Activated CD4-positive, CD25-positive, alpha-beta regulatory T cell treated with anti-CD3 and anti-CD28 coated beads, Interleukin-2, amount 50 U/mL, for 24 hours (primary cell): ENCODE results near the gene MFNG.
A peak's percentile ranks its signal among the peaks of the same experiment; 100 is the strongest.

Experiments
- ATAC-seq, 2 donors: fragments of 150-1000 bp; cut with Tn5 transposase; one replicate each; pipeline ENCODE4 v1.10.0; 2021; ENCODE audit warnings: mild to moderate bottlenecking in 1 of 2, moderate library complexity in 1 of 2

MFNG gene

DNA sequence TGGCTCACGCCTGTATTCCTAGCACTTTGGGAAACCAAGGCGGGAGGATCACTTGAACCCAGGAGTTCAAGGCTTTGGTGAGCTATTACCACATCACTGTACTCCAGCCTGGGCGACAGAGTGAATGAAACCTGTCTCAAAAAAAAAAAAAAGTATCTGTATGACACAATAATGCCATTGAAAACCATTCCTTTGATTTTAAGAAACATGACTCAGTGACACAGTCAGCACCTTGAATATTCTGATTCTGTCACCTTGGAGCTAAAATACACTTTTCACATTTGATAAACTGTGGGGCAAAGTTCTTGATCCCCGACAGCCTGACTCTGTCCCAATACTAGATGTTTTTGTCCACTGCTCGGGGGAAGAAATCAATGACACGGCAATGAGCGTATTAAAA lies 42.2 kb downstream of the MFNG start:
- peak in 1 of 2 donors; percentile 51 for ATAC-seq

DNA sequence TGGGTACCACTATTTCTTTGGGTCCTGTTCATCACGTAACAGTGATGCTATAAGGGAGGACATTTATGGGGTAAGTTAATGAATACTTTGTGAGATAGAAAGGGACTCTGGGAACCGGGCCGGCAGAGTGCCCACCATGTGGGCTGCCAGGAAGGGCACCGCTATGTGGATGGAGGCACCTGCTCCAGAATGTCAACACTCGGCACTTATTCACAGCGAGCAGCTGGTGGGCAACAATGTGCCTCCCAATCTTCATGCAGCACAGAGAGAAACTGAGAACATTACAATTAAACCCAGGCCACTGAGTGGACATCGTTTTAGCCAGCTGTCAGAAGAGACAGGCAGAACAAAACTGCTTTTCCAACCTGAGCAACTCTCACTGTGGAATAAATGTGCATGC lies 43.1 kb downstream of the MFNG start:
- no peak for ATAC-seq

DNA sequence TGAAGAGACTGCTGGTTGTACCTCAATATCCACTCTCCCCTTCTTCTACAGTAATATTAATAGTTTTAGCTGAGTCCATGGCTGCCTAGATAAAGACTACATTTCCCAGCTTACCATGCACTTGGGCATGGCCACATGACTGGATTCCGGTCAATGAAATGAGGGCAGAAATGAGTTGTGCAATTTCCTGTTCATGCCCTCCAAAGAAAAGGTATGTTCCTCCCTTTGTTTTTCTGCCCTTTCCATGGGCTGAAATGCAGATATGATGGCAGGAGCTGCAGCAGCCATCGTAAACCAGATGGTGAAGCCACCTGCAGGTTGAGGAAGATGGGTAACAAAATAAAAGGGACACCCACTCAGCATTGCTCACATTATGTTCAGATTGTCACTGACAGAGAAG lies 43.6 kb downstream of the MFNG start:
- peak in 1 of 2 donors; percentile 43 for ATAC-seq

DNA sequence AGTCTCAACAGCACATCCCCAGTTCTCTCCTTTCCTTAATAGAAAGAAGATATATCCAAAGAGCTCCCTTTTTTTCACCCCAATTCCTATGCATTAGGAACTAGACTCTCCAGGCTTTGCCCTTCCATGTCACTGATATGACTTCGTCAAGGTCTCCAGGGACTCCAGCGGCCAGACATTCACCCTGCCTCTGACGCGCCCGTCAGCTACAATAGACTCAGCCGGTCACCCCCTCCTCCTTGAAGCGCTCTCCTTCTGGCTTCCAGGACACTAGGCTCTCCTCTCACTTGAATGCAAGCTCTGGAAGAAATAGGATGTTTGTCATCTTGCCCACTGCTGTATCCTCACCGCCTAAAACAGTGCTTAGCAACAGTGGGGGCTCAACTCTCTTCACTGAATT lies 44.0 kb downstream of the MFNG start:
- no peak for ATAC-seq

DNA sequence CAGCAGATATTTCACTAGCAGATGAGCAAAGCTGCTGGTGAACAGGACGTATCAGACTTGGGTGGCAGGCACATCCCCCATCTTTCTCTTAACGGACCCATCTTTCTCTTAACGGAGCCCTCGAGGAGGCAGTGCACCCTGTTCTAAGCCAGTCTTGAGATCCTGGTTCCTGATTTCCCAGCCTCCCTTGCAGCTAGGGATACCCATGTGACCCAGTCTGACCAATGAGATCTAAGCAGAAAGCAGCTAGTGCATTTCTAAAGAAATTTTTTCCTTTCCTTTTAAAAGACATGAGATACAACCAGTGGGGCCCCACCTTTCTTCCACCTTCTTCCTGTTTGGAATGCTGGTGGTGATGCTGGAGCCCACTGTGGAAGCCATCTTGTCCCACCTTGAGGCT lies 45.3 kb downstream of the MFNG start:
- no peak for ATAC-seq

DNA sequence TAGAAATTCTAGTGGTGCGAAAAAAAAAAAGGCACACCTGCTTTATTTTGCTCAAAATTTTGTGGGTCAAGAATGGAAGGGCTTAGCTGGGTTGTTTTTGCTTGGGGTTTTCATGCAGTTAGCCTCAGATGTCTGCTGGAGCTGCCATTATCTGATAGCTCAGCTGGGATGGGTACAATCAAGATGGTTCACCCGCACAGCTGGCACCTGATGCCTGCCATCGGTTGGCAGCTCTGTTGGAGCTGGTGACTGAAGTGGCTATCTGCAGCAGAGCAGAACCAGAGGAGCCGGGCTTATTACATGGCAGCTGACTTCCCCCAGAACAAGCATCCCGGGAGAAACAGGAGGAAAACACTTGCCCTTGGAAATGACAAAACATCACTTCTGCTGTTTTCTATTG lies 46.8 kb downstream of the MFNG start:
- no peak for ATAC-seq

DNA sequence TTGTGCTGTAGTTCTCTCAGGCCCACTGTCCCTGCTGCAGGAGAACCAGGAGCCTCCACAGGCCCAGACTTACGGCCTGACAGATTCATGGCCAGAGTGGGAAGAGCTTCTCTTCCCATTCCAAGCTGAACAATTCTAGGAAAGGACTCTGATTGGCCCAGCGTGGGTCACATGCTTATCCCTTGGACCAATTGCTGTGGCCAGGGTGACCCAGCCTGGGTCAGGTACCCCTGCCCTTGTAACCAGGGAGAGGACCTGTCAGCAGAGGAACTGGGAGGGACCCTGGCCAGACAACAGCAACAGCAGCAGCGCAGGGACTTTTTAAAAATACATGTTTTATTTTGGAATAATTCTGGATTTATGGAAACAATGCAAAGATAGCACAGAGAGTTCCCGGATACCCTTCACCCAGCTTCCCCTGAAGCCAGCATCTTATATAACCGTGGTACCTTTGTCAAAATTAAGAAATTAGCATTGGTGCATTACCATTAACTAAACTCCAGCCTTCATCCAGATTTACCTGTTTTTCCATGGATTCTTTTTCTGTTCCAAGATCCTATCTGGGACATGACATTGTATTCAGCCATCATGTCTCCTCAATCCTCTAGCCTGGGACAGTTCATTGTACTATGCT lies 50.1 kb downstream of the MFNG start:
- no peak for ATAC-seq

DNA sequence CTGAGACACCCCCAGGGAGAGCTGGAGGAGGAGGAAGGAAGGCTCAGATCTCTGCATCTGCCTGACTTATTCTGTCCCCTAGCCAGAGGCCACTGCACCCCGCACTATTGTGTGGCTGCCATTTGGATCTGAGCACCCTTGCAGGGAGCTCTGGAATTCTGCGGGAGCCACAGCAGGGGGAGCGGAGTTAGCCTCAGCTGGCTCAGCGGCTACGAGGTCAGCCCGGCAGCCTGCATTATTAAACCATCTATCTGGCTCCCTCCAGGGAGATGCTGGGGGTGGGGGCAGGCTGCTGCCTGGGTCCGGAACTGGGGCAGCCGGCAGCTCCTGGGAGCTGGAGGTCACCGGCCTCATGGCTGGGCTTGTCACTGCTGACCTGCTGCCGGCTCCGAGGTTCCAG lies 52.4 kb downstream of the MFNG start:
- no peak for ATAC-seq

DNA sequence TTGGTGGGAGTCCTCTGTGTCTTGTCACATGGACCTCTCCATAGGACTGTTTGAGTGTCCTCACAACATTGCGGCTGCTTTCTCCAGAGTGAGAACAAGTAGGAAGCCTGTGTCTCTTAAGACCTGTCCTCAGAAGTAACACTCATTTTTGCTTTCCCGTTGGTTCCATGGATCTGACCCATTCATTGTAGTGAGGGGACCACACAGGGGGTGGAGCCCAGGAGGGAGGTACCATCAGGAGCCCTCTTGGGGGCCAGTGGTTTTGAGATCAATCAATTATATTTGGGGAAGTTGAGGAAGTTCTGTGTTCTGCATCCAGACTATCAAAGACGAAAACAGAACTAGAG lies 53.5 kb downstream of the MFNG start:
- no peak for ATAC-seq

DNA sequence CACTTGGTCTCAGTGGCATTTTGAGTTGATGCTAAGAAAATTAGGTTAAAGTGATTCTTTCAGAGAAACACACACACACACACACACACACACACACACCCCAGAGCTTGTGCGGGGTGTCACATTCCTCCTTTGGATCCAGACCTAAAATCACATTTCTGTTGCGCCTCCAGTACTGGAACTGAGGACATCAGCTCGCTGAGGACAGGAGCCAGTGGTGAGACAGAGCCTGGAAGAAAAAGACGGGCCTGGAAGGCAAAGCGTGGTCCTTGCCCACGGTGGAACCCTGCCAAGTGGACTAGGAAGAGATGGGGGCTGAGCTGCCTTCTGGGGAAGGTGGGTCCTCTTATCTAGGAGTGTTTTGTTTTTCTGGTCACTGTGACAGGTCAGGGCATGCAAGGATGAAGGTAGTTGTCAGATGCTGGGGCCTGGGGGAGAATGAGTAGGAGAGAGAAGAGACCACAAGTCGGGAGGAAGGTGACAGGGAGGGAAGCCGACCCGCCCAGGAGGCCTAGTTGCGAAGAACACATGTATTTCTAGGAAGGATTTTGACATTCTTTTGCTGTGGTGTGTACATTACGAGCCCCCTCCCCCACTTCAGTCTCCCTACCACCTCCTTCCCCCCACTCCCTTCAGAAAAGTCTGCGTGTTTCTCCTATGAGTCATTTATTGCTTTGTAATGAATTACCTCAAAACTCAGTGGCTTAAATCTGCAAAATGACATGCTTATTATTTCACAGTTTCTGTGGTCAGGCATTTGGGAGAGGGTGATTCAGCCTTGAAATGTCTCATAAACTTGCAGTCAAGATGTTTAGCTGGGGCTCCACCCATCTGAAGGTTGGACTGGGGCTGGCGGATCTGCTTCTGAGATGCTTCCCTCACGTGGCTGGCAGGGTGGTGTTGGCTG lies 54.1 kb downstream of the MFNG start:
- ATAC-seq = peak; percentile 91 to 93

DNA sequence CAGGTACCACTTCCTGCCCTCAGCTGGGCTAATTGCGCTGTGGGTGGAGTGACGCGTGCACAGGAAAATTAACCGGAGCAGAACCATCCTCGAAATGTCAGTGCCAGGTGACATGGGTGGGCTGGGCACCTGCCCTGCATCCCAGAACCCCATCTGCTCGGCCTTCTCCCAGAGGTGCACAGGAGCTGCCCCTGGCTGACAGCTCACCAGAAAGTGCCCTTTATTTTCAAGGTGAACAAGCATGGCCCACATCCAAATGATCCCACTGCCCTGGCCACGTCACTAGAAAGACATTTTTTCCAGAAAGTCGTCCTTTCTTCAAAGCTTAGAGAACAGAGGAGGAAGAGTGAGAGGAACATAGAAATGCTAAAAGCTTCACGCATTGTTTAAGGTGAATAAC lies 54.8 kb downstream of the MFNG start:
- ATAC-seq = no peak

DNA sequence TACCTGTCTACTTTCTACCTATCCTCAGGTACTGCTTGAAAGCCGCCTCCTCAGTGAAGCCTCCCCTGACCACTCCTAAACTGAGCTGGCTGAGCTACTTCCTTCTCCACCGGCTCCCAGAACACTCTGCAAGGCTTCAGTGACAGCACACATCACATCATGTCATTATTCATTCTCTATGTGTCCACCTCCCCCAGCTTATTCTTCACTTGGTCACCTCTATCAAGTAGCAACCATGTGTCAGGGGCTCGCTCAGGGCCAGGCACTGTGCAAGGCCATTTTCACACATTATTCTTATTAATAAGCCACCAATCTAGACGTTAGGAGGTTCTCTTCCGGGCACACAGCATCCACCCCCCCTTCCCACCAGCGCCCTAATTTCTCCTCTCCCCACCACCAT lies 55.2 kb downstream of the MFNG start:
- ATAC-seq = no peak

DNA sequence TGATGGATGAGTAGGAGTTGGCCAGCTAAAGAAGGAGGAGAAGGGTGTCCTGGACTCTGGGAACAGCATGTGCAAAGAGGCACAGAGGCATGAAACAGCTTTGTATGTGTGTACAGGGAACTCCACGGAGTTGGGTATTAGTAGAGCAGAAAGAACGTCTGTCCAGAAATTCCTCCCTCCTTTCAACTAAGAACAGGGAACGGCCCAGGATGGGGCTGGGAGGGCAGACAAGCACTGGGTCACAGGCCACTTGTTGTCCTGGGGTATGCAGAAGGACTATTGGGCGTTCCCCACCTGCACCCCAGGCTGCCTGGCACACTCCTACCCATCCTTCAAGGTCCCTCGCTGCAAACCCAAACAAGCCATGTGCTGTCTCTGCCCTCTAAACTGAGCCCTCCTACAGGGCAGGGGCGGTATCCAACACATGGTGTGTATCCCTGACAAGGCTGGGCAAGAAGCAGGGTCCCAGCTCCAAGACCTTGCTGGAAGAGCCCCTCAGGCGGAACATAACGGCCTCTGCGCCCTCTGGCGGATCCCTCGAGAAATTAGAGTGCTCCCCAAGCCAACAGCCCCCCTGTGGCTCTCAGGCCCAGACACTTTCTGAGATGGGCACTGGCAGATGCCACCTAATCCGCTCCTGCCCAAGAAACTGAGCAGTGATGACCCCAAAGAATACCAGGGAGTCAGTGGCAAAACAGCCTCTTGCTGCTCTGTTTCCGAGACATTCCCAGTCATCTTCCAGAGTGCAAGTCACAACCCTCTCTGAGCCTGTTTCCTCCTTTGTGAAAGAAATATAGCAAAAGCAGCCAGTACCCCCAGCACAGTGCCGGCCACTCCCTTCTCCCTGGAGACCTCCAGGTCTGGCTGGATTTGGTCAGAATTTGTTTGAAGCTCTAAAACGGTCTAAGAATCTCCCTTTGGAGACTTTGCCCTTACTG lies 57.3 kb downstream of the MFNG start:
- no peak for ATAC-seq

DNA sequence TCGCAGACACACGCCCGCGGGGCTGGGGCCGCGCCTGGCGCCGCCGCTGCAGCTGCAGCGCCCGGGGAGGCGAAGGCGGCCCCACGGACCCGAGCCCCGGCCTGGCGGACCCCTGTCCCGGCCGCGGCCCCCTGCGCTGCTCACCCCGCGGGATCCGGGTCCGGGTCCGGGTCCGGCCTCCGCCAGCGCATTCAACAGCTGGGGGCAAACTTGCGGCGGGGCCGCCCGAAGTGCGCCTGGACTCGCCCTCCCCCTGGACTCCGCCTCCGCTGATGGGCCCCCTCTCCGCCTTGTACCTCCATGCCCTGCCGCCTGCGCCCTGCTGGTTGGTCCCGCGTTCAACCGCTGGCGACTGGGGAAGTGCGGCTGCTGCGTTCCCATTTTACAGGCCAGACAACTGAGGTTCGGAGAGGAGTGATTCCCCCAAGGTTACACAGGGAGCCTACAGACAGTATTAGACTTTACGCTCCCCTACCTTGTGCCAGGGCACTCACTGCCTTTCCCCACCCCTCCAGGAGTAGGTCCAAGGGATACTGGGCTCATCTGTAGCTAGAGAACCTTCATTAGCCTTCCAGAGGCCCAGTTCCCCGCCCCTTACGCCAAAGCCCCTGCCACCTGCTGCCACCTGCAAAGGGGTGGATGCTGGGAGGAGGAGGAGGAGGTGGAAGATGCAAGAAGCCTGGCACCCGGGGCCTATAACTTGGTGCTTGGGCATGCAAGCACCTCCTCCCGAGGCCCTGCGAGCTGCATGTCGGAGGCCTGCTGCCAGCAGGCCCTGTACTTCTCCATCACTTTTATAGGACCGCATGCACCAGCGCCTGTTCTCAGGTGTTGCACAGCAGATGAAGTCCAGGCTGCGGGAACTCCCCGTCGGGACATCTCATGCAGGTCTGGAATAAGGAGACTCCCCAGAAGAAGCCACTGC lies 58.2 kb downstream of the MFNG start:
- ATAC-seq = no peak

DNA sequence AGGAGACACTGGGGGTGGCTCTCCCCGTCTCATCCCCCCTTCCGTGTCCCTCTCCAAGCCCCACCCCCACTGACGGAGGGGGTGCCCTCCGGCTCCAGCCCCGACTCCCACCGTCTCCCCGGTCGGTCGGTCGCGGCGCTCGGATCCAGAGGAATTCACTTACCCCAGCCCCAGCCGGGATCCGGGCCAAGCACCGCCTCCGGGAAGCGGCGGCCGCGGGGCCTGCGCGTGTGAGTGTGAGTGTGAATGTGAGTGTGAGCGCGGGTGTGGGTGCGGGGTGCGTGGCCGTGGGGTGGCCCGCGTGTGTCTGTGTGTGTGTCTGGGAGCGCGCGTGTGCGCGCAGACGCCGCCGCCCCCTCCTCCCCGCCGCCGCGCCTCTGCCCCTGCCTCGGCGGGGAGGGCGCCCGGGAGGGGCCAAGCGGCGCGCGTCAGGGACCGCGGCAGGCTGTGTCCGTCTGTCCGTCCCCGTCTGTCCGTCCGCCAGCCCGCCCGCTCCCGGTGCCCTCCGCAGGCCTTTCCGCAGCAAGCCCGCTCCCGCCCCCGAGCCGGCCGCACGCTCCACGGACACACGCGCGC lies 59.0 kb downstream of the MFNG start, which contains the start of gene ELFN2:
Gene ELFN2, minus strand, starts transcription at position 345 of the 576 bp plus-strand sequence. CDS start 51,945 bp downstream, outside the sequence.
- ATAC-seq = no peak

DNA sequence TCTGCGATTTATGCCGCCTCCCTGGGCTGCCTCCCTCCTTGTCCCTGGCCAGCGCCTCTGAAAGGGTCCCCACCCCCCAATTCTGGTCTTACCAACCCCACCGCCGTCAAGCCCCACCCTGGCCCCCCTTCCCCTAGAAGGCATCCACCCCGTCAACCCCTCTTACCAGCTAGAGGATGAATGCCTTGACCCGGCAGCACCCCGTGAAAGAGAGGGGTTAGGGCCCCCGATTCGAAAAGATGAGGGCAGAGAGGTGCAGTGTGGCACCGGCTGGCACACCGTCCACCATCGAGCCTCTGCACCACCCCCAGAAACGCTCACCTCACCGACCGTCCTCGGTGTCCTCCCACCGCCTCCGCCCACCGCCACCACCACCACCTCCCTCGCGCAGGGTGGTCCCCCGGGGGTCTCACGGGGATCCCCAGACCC lies 59.5 kb downstream of the MFNG start:
- ATAC-seq = no peak

DNA sequence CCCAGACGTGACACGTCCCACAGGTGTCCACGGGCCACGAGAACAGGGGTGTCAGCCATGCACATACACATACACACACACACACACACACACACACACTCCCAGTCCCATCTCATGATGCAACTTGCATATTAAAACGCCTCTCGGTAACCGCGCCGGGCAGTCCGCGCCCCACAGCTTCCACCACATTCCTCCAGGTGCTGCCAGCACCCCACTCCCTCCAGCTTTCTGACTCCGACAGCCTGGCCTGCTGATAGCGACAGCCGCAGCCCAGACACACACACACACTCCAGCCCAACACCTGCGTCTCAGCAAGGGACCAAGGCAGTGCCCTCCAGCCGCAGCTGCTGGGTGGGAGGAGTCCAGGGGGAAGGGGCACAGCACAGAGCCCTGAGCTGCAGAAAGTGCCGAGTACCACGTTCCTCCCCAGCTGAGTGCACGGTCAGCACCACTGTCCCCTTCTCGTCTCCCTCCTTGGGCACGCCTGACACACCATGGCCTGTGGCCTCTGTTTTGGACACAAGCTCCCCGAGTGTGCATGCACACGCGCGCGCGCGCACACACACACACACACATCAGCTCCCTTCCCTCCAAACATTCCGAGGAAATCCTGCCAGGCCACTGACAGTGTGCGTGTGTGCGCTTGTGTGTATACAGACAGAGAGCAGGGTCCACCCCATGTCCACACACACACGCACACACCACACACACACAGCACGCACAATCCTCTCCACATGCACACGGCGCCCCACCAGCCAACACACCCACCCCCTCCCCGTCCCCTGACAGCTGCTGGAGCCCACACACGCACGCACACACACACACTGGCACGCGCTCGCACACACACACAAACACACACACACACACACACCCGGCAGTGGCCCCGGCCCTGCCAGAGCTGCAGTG lies 60.1 kb downstream of the MFNG start:
- ATAC-seq = no peak

DNA sequence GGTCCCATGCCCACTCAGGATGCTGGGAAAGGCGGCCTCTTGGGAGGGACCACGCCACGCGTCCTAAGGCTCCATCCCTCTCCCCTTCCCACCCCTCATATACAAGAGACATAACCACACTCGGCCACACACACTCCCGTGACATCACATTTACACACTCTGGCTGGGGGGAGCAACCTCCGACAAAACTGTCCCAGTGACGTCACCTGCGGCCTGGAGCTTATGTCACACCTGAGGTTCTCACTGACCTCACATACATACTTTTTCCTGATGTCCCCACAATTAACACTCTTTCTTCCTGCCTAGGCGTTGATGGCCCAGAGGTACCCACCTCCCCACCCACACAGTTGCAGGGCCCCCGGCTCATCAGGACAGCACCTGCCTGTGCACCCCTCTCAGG lies 60.8 kb downstream of the MFNG start:
- no peak for ATAC-seq

DNA sequence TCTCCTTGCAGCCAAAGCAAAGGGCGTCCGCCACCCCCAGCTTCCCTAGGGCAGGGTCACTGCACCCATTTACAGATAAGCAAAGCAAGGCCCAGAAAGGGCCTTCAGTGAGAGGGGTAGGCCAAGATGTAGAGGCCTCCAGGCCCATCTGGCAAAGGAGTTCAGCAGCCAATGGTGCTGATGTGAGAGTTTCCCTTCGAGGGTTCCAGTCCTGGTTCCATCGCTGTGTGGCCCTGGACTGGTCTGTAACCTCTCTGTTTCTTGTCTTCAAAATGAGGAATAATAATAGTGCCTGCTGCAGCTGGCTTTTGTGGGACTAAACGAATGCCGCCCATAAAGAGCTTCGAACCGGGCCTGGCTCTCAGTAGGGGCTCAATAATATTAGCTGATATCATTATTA lies 62.9 kb downstream of the MFNG start:
- no peak for ATAC-seq

DNA sequence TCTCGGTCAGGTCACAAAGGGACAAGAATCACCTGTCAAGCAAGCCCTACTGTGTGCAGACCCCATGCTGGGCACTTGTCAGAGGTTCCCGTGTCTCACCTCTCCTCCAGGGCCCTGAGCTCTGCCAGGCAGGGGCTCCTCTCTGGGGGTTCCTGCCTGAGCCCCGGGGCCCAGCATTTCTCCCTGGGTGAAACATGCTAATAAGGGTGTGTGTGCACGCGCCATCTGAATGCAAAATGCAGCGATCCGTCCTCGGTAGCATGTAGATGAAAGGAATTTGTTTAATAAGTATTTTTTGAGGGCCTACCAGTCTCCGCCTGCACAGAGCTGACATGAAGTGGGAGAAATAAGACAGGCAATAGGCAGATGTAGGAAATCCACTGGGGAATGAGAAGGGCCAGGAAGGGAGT lies 64.7 kb downstream of the MFNG start:
- no peak for ATAC-seq
